Measurements from ENCODE around the gene MAL. TPM values are rescaled to one million over a fixed set of nuclear protein-coding genes. Genes with fewer than 3 reads are reported as not detected.
A peak's percentile ranks its signal among the peaks of the same experiment; 100 is the strongest.

Gene MAL
- total RNA-seq, 2 experiments from 2014 or later: 188 to 206 TPM

- POLR2A ChIA-PET: no interaction called here
- ATAC-seq: no peak
- H3K9me3 Mint-ChIP-seq (ENCODE audit: insufficient read depth): no peaks in the 10 kb centered on the region
- no peaks in the 10 kb centered on the region for H3K36me3 Mint-ChIP-seq (ENCODE audit: low read depth)
- H3K4me1 Mint-ChIP-seq (ENCODE audit: low read depth): peaks cover 2% of the 10 kb centered on the region
- CTCF ChIA-PET: interaction anchor here (0.8 kb wide), 1 partner anchor 115 kb away, joined by 4 read pairs; no protein-coding TSS in a partner anchor
- no peak overlapping the region for H3K4me3 Mint-ChIP-seq
- no peak for DNase-seq
- H3K27me3 Mint-ChIP-seq (ENCODE audit: low read depth): peaks cover 15% of the 10 kb centered on the region
- no peak overlapping the region for H3K27ac Mint-ChIP-seq
Observed at GRCh38 chr2:94999431-94999883, 26.1 kb upstream of the MAL start.

- H3K36me3 Mint-ChIP-seq (ENCODE audit: low read depth): no peaks in the 10 kb centered on the region
- H3K27ac Mint-ChIP-seq: no peak overlapping the region
- H3K4me1 Mint-ChIP-seq (ENCODE audit: low read depth): peaks cover 8% of the 10 kb centered on the region
- H3K9me3 Mint-ChIP-seq (ENCODE audit: insufficient read depth): no peaks in the 10 kb centered on the region
- POLR2A ChIA-PET: no interaction called here
- H3K4me3 Mint-ChIP-seq: no peak overlapping the region
- ATAC-seq (no peak), DNase-seq (no peak)
- H3K27me3 Mint-ChIP-seq (ENCODE audit: low read depth): peaks cover 12% of the 10 kb centered on the region
- CTCF ChIA-PET: no interaction called here
Observed at GRCh38 chr2:95001051-95001562, 24.4 kb upstream of the MAL start.

GRCh38 chr2:95001701-95002100 is 23.8 kb upstream of the MAL start:
- no peaks in the 10 kb centered on the region for H3K36me3 Mint-ChIP-seq (ENCODE audit: low read depth)
- no peaks in the 10 kb centered on the region for H3K9me3 Mint-ChIP-seq (ENCODE audit: insufficient read depth)
- peaks cover 12% of the 10 kb centered on the region for H3K27me3 Mint-ChIP-seq (ENCODE audit: low read depth)
- CTCF ChIA-PET: no interaction called here
- no peak overlapping the region for H3K27ac Mint-ChIP-seq
- peaks cover 8% of the 10 kb centered on the region for H3K4me1 Mint-ChIP-seq (ENCODE audit: low read depth)
- no peak for ATAC-seq
- DNase-seq: no peak
- no peak overlapping the region for H3K4me3 Mint-ChIP-seq
- POLR2A ChIA-PET: no interaction called here

- H3K36me3 Mint-ChIP-seq (ENCODE audit: low read depth): no peaks in the 10 kb centered on the region
- peaks cover 6% of the 10 kb centered on the region for H3K27me3 Mint-ChIP-seq (ENCODE audit: low read depth)
- CTCF ChIA-PET: interaction anchor here (0.8 to 1.4 kb wide), 2 partner anchors 16 to 20 kb away, joined by 3 to 5 read pairs; no protein-coding TSS in a partner anchor
Observed at GRCh38 chr2:95002498-95002897, 23.0 kb upstream of the MAL start.

DNA sequence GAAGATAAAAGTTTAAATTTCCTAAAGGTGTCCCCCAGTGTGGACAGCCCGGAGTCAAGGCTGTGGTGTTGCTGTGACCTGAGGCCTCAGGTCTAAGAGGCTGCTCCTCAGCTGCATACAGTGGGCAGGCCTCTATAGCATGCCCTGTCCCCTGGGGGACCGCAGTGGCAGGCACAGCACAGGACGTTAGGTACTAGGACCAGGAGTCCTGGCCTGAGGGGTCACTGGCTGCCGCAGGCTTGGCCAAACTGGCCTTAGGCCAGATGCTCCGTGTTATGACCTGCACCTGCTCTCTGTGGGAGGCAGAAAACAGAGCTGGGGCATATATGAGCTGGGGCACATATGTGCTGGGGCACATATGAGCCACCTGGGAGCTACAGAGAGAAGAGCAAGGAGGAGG is 21.2 kb upstream of the MAL start:
- POLR2A ChIA-PET: no interaction called here
- CTCF ChIA-PET: interaction anchor here (1.0 kb wide), 1 partner anchor 75 kb away, joined by 3 read pairs; no protein-coding TSS in a partner anchor
- Mint-ChIP-seq H3K4me1 (ENCODE audit: low read depth) (peaks cover 8% of the 10 kb centered on the region), H3K4me3 (no peak overlapping the region), H3K27ac (peak overlapping the region; percentile 26), H3K9me3 (ENCODE audit: insufficient read depth) (no peaks in the 10 kb centered on the region), H3K27me3 (ENCODE audit: low read depth) (no peaks in the 10 kb centered on the region), H3K36me3 (ENCODE audit: low read depth) (no peaks in the 10 kb centered on the region)
- DNase-seq (no peak), ATAC-seq (peak; percentile 23)

More at GRCh38 chr2:95002498-95002897, 23.0 kb upstream of the MAL start:
- POLR2A ChIA-PET: no interaction called here
- Mint-ChIP-seq H3K9me3 (ENCODE audit: insufficient read depth) (no peaks in the 10 kb centered on the region), H3K4me3 (no peak overlapping the region), H3K4me1 (ENCODE audit: low read depth) (peaks cover 8% of the 10 kb centered on the region), H3K27ac (no peak overlapping the region)
- DNase-seq: no peak
- no peak for ATAC-seq

DNA sequence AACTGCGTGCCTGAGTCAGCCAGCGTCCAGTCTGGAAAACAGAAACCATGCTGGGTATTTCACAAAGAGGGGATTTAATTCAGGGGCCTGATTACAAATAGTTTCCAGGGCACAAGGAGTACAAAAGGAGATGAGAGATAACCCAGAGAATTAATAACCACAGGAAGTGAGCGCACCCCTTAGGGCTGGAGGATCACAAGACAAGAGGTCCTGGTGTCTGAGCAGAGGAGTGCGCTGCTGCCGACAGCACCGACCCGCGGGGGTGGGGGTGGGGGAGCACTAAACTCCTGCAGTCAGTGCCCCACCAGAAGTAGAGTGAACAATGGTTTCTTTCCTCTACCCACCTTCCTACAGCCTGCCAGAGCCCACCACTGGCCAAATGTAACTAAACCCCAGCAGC is 20.8 kb upstream of the MAL start:
- Mint-ChIP-seq H3K4me1 (ENCODE audit: low read depth) (peaks cover 8% of the 10 kb centered on the region), H3K9me3 (ENCODE audit: insufficient read depth) (no peaks in the 10 kb centered on the region), H3K27me3 (ENCODE audit: low read depth) (no peaks in the 10 kb centered on the region), H3K27ac (no peak overlapping the region), H3K36me3 (ENCODE audit: low read depth) (no peaks in the 10 kb centered on the region), H3K4me3 (no peak overlapping the region)
- ChIA-PET CTCF (no interaction called here), POLR2A (no interaction called here)
- ATAC-seq (peak; percentile 48), DNase-seq (no peak)

- Mint-ChIP-seq H3K4me1 (ENCODE audit: low read depth) (peaks cover 8% of the 10 kb centered on the region), H3K27ac (no peak overlapping the region), H3K9me3 (ENCODE audit: insufficient read depth) (no peaks in the 10 kb centered on the region), H3K4me3 (no peak overlapping the region), H3K36me3 (ENCODE audit: low read depth) (no peaks in the 10 kb centered on the region), H3K27me3 (ENCODE audit: low read depth) (no peaks in the 10 kb centered on the region)
- DNase-seq: no peak
- ChIA-PET CTCF (no interaction called here), POLR2A (no interaction called here)
- no peak for ATAC-seq
Observed at GRCh38 chr2:95005726-95006125, 19.8 kb upstream of the MAL start.

DNA sequence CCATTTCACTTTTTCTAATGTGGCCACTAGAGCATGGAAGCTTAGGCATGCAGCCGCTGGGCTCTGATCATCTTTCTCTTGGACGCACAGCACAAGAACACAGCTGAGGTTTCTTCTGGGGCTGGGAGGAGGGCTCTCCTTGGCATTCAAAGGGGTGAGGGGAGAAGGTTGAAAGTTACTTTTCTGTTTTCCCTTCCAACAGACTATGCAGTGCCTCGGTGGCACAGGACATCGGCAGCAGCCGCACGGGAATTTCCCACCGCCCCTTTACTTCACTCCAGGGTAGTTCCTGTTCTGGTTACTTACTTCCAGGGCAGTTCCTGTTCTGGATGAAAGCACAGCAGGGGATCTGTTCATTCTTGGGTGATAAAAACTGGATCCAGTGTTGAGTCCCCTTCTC is 18.9 kb upstream of the MAL start:
- H3K9me3 Mint-ChIP-seq (ENCODE audit: insufficient read depth): no peaks in the 10 kb centered on the region
- H3K4me1 Mint-ChIP-seq (ENCODE audit: low read depth): peaks cover 8% of the 10 kb centered on the region
- POLR2A ChIA-PET: no interaction called here
- CTCF ChIA-PET: interaction anchor here (0.7 kb wide), 1 partner anchor 21 kb away, joined by 3 read pairs; no protein-coding TSS in a partner anchor
- DNase-seq: no peak
- no peak overlapping the region for H3K4me3 Mint-ChIP-seq
- H3K27me3 Mint-ChIP-seq (ENCODE audit: low read depth): no peaks in the 10 kb centered on the region
- ATAC-seq: no peak
- no peaks in the 10 kb centered on the region for H3K36me3 Mint-ChIP-seq (ENCODE audit: low read depth)
- H3K27ac Mint-ChIP-seq: no peak overlapping the region

DNA sequence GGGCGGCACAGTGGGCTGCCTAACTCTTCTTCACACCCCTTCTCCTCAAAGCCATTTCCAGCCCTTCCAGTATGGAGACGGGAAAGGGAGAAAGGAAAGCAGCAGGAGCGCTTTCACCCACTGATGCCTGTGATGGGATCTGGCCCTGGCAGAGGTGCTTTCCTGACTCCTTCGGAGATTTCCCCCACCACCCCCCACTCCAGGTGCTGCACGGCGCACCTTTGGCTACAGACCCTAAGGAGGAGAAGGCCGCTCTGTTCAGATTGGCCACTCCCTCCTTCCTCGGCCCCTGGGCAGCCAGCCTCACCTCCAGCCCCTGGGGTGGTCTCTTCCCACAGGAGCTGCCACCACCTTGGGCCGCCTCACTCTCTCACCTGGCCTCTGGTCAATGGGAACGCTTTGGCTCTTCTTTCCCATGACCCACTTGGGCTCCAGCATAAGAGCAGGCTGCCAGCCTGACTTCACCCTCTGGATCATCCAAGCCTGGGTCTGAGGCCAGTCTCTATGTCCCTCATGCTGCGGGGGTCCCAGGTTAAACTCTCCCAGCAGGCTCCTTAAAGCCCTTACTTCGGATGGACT is 18.4 kb upstream of the MAL start:
- DNase-seq (no peak), ATAC-seq (no peak)
- POLR2A ChIA-PET: no interaction called here
- no peak overlapping the region for H3K4me3 Mint-ChIP-seq
- no peaks in the 10 kb centered on the region for H3K36me3 Mint-ChIP-seq (ENCODE audit: low read depth)
- CTCF ChIA-PET: interaction anchor here (1.3 to 1.6 kb wide), 2 partner anchors 12 to 15 kb away, joined by 3 to 7 read pairs; no protein-coding TSS in a partner anchor
- H3K27ac Mint-ChIP-seq: no peak overlapping the region
- H3K9me3 Mint-ChIP-seq (ENCODE audit: insufficient read depth): no peaks in the 10 kb centered on the region
- H3K27me3 Mint-ChIP-seq (ENCODE audit: low read depth): no peaks in the 10 kb centered on the region
- peaks cover 8% of the 10 kb centered on the region for H3K4me1 Mint-ChIP-seq (ENCODE audit: low read depth)

GRCh38 chr2:95007822-95008221 is 17.7 kb upstream of the MAL start:
- no peaks in the 10 kb centered on the region for H3K9me3 Mint-ChIP-seq (ENCODE audit: insufficient read depth)
- ChIA-PET POLR2A (no interaction called here), CTCF (interaction anchor here (0.5 to 1.6 kb wide), 4 partner anchors 12 to 21 kb away, joined by 3 to 7 read pairs (median 3); no protein-coding TSS in a partner anchor)
- H3K27me3 Mint-ChIP-seq (ENCODE audit: low read depth): no peaks in the 10 kb centered on the region
- peaks cover 12% of the 10 kb centered on the region for H3K4me1 Mint-ChIP-seq (ENCODE audit: low read depth)
- DNase-seq: no peak
- no peak overlapping the region for H3K4me3 Mint-ChIP-seq
- no peaks in the 10 kb centered on the region for H3K36me3 Mint-ChIP-seq (ENCODE audit: low read depth)
- H3K27ac Mint-ChIP-seq: no peak overlapping the region
- ATAC-seq: peak; percentile 43

GRCh38 chr2:95008306-95008705 is 17.2 kb upstream of the MAL start:
- no peaks in the 10 kb centered on the region for H3K27me3 Mint-ChIP-seq (ENCODE audit: low read depth)
- DNase-seq (no peak), ATAC-seq (no peak)
- H3K4me3 Mint-ChIP-seq: no peak overlapping the region
- H3K27ac Mint-ChIP-seq: no peak overlapping the region
- ChIA-PET CTCF (interaction anchor here (0.5 to 1.6 kb wide), 4 partner anchors 11 to 22 kb away, joined by 3 to 7 read pairs (median 3); no protein-coding TSS in a partner anchor), POLR2A (no interaction called here)
- no peaks in the 10 kb centered on the region for H3K36me3 Mint-ChIP-seq (ENCODE audit: low read depth)
- peaks cover 17% of the 10 kb centered on the region for H3K4me1 Mint-ChIP-seq (ENCODE audit: low read depth)
- no peaks in the 10 kb centered on the region for H3K9me3 Mint-ChIP-seq (ENCODE audit: insufficient read depth)

DNA sequence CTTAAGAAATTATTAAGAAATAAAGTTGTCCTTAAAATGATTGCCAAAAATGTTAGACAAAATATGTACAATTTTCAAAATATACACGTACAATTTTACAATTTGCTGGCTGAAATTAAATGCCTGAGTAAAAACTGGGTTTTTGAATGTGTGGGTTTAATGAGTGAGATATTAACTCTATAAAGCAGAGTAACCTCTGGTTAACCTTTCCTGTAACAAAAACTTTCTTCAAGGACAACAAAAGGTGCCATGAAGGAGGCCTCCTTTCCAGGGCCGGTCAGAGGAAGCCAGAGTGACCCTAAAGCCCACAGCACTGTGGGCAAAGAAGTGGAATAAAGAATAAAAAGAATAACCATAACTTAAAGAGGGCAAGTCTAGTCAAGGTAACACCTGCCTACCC is 16.5 kb upstream of the MAL start:
- H3K4me1 Mint-ChIP-seq (ENCODE audit: low read depth): peaks cover 20% of the 10 kb centered on the region
- H3K36me3 Mint-ChIP-seq (ENCODE audit: low read depth): no peaks in the 10 kb centered on the region
- H3K27me3 Mint-ChIP-seq (ENCODE audit: low read depth): no peaks in the 10 kb centered on the region
- H3K27ac Mint-ChIP-seq: no peak overlapping the region
- POLR2A ChIA-PET: no interaction called here
- no peak for DNase-seq
- H3K9me3 Mint-ChIP-seq (ENCODE audit: insufficient read depth): no peaks in the 10 kb centered on the region
- H3K4me3 Mint-ChIP-seq: no peak overlapping the region
- ATAC-seq: no peak
- CTCF ChIA-PET: interaction anchor here (1.6 to 2.4 kb wide), 2 partner anchors 13 to 23 kb away, joined by 7 read pairs; no protein-coding TSS in a partner anchor

Measured in activated CD8-positive, alpha-beta T cell treated with anti-CD3 and anti-CD28 coated beads, Interleukin-2, amount 10 ng/mL, durations not matched to agents 7 days and 5 days (primary cell).